Activated CD8-positive, alpha-beta memory T cell treated with anti-CD3 and anti-CD28 coated beads, Interleukin-2, amount 50 U/mL, for 48 hours (primary cell): ENCODE data around the gene CSK.

Experiments
- DNase-seq: peaks from one replicate; pipeline ENCODE4 v3.0.0-alpha.2; 2020

CSK gene

GRCh38 chr15:74845581-74845980 lies 63.7 kb downstream of the CSK start:
- no peak for DNase-seq

GRCh38 chr15:74847432-74847831 lies 65.6 kb downstream of the CSK start:
- DNase-seq, result no peak

GRCh38 chr15:74850393-74850792 lies 68.5 kb downstream of the CSK start:
- no peak for DNase-seq

- no peak for DNase-seq
These were observed 70.1 kb downstream of the CSK start for GRCh38 chr15:74851960-74852359.
